ENCODE data around the gene RANBP3.
A peak's percentile ranks its signal among the peaks of the same experiment; 100 is the strongest.

RANBP3 gene

GRCh38 chr19:5903624-5904351 lies 74.2 kb downstream of the RANBP3 start, which contains the start of gene NDUFA11 (continued):
- TF ChIP-seq HIC1 (tag by site-specific recombination; IDR thresholded peaks at IDR 0.05) (no peak), ZBTB26 (tag by site-specific recombination; optimal IDR thresholded peaks at IDR 0.05) (peak; percentile 99), ZNF175 (tag by site-specific recombination; IDR thresholded peaks at IDR 0.05) (no peak), WT1 (tag by site-specific recombination; IDR thresholded peaks at IDR 0.05) (no peak), ZNF785 (tag by site-specific recombination; IDR thresholded peaks at IDR 0.05) (no peak), KLF1 (tag by site-specific recombination; IDR thresholded peaks at IDR 0.05) (peak; percentile 78), HOXA7 (CRISPR knock-in tag; IDR thresholded peaks at IDR 0.05; ENCODE audit: borderline replicate concordance) (no peak), AEBP2 (tag by site-specific recombination; IDR thresholded peaks at IDR 0.05; ENCODE audit: borderline replicate concordance) (no peak), ZNF600 (tag by site-specific recombination; IDR thresholded peaks at IDR 0.05) (0 out of 2 replicates have a peak, but pooled peaks have one; percentile 56), ZBTB7A (tag by site-specific recombination; IDR thresholded peaks at IDR 0.05; ENCODE audit: low read depth) (0 out of 2 replicates have a peak, but pooled peaks have one; percentile 13), ZNF24 (tag by site-specific recombination; IDR thresholded peaks at IDR 0.05) (peak; percentile 50), ZNF16 (tag by site-specific recombination; IDR thresholded peaks at IDR 0.05; ENCODE audit: low read depth) (no peak), ZNF214 (tag by site-specific recombination; IDR thresholded peaks at IDR 0.05; ENCODE audit: borderline replicate concordance) (no peak), ZEB2 (tag by site-specific recombination; IDR thresholded peaks at IDR 0.05) (peak; percentile 62; the same call in 1 of the 2 replicates), ZBTB49 (tag by site-specific recombination; IDR thresholded peaks at IDR 0.05; ENCODE audit: low read depth) (no peak), ZNF76 (tag by site-specific recombination; IDR thresholded peaks at IDR 0.05; ENCODE audit: borderline replicate concordance, low read depth) (peak; percentile 78; the same call in 1 of the 2 replicates), KLF7 (tag by site-specific recombination; IDR thresholded peaks at IDR 0.05; ENCODE audit: borderline replicate concordance) (peak; percentile 29), ZNF571 (tag by site-specific recombination; IDR thresholded peaks at IDR 0.05) (no peak), ZNF777 (tag by site-specific recombination; IDR thresholded peaks at IDR 0.05; ENCODE audit: borderline replicate concordance) (no peak), ATF2 (tag by site-specific recombination; IDR thresholded peaks at IDR 0.05; ENCODE audit: low read depth) (peak; percentile 45; the same call in 1 of the 2 replicates), INSM2 (tag by site-specific recombination; IDR thresholded peaks at IDR 0.05) (peak; percentile 62), ZNF211 (tag by site-specific recombination; IDR thresholded peaks at IDR 0.05; ENCODE audit: low read depth) (no peak), ZNF280C (tag by site-specific recombination; IDR thresholded peaks at IDR 0.05) (no peak), ZNF48 (tag by site-specific recombination; IDR thresholded peaks at IDR 0.05) (no peak), GLIS2 (tag by site-specific recombination; IDR thresholded peaks at IDR 0.05) (peak; percentile 39), ZNF221 (tag by site-specific recombination; IDR thresholded peaks at IDR 0.05; ENCODE audit: borderline replicate concordance) (no peak)
